ENCODE measurements around the gene BEST3. TPM values are rescaled to one million over a fixed set of nuclear protein-coding genes. Genes with fewer than 3 reads are reported as not detected.

The BEST3 gene
- total and polyA plus RNA-seq, 9 donors = 26.2 to 72.8 (median 45.0) TPM

- H3K4me3 ChIP-seq (ENCODE audit: low read length) = no peak overlapping the region
- DNase-seq = no peak
Observed at GRCh38 chr12:69653703-69654102, 45.4 kb downstream of the BEST3 start.

GRCh38 chr12:69651922-69652321, 47.2 kb downstream of the BEST3 start:
- no peak for DNase-seq
- H3K27ac ChIP-seq (ENCODE audit: low read length) = no peak overlapping the region
- 100% methylated on average over 3 of the region's 3 CpGs for WGBS (ENCODE audit: insufficient coverage)
- H3K4me1 ChIP-seq (ENCODE audit: control insufficient read depth, insufficient read depth, low read length) = peaks cover 3% of the 10 kb centered on the region
- no peaks in the 10 kb centered on the region for H3K9me3 ChIP-seq (replicated peaks; ENCODE audit: control insufficient read depth, low read depth, low read length)
- H3K4me3 ChIP-seq (ENCODE audit: low read length) = no peak overlapping the region
- no peaks in the 10 kb centered on the region for H3K27me3 ChIP-seq (ENCODE audit: control insufficient read depth, insufficient read depth, low read length)
- H3K36me3 ChIP-seq (ENCODE audit: control insufficient read depth, insufficient read depth, low read length) = no peaks in the 10 kb centered on the region

More at GRCh38 chr12:69653703-69654102, 45.4 kb downstream of the BEST3 start:
- 73% methylated on average over 2 of the region's 8 CpGs for WGBS (ENCODE audit: insufficient coverage)
- no peaks in the 10 kb centered on the region for H3K36me3 ChIP-seq (ENCODE audit: control insufficient read depth, insufficient read depth, low read length)
- no peak overlapping the region for H3K27ac ChIP-seq (ENCODE audit: low read length)
- H3K27me3 ChIP-seq (ENCODE audit: control insufficient read depth, insufficient read depth, low read length) = no peaks in the 10 kb centered on the region
- H3K4me1 ChIP-seq (ENCODE audit: control insufficient read depth, insufficient read depth, low read length) = peaks cover 3% of the 10 kb centered on the region
- no peaks in the 10 kb centered on the region for H3K9me3 ChIP-seq (replicated peaks; ENCODE audit: control insufficient read depth, low read depth, low read length)

GRCh38 chr12:69649529-69649928, 49.6 kb downstream of the BEST3 start:
- WGBS (ENCODE audit: insufficient coverage) = no CpG with 5 or more reads among the region's 4 CpGs
- H3K27ac ChIP-seq (ENCODE audit: low read length) = no peak overlapping the region
- no peaks in the 10 kb centered on the region for H3K9me3 ChIP-seq (replicated peaks; ENCODE audit: control insufficient read depth, low read depth, low read length)
- H3K27me3 ChIP-seq (ENCODE audit: control insufficient read depth, insufficient read depth, low read length) = no peaks in the 10 kb centered on the region
- DNase-seq = no peak
- H3K4me3 ChIP-seq (ENCODE audit: low read length) = no peak overlapping the region
- no peaks in the 10 kb centered on the region for H3K36me3 ChIP-seq (ENCODE audit: control insufficient read depth, insufficient read depth, low read length)
- H3K4me1 ChIP-seq (ENCODE audit: control insufficient read depth, insufficient read depth, low read length) = no peaks in the 10 kb centered on the region

GRCh38 chr12:69648476-69648875, 50.6 kb downstream of the BEST3 start:
- Histone ChIP-seq H3K36me3 (ENCODE audit: control insufficient read depth, insufficient read depth, low read length) (no peaks in the 10 kb centered on the region), H3K27me3 (ENCODE audit: control insufficient read depth, insufficient read depth, low read length) (no peaks in the 10 kb centered on the region), H3K9me3 (replicated peaks; ENCODE audit: control insufficient read depth, low read depth, low read length) (no peaks in the 10 kb centered on the region), H3K4me1 (ENCODE audit: control insufficient read depth, insufficient read depth, low read length) (no peaks in the 10 kb centered on the region), H3K4me3 (ENCODE audit: low read length) (no peak overlapping the region), H3K27ac (ENCODE audit: low read length) (no peak overlapping the region)
- 100% methylated on average over 1 of the region's 3 CpGs for WGBS (ENCODE audit: insufficient coverage)
- DNase-seq = peak; percentile 12

DNA sequence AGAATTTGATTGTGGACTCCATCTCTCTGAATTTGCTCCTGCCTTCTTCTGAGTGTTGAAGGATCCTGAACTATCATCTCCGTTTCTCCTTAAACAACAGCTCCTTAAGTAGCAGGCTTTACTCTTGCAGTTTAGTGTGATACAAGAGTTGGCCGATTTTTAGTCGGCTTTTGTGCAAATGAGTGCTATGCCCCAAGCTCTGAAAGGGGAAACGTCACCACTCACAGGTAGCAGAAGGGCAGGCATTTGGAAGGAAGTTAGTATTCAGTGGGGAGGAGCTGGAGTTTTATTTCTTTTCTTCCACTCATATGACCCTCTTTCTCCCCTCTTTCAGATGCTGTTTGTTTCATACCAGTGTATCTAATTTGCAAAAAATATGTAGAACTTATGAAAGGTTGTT, 51.9 kb downstream of the BEST3 start:
- no peak overlapping the region for H3K27ac ChIP-seq (ENCODE audit: low read length)
- no peaks in the 10 kb centered on the region for H3K9me3 ChIP-seq (replicated peaks; ENCODE audit: control insufficient read depth, low read depth, low read length)
- no peaks in the 10 kb centered on the region for H3K36me3 ChIP-seq (ENCODE audit: control insufficient read depth, insufficient read depth, low read length)
- no peaks in the 10 kb centered on the region for H3K4me1 ChIP-seq (ENCODE audit: control insufficient read depth, insufficient read depth, low read length)
- no peaks in the 10 kb centered on the region for H3K27me3 ChIP-seq (ENCODE audit: control insufficient read depth, insufficient read depth, low read length)
- H3K4me3 ChIP-seq (ENCODE audit: low read length) = no peak overlapping the region
- no CpG with 5 or more reads among the region's 4 CpGs for WGBS (ENCODE audit: insufficient coverage)
- no peak for DNase-seq

DNA sequence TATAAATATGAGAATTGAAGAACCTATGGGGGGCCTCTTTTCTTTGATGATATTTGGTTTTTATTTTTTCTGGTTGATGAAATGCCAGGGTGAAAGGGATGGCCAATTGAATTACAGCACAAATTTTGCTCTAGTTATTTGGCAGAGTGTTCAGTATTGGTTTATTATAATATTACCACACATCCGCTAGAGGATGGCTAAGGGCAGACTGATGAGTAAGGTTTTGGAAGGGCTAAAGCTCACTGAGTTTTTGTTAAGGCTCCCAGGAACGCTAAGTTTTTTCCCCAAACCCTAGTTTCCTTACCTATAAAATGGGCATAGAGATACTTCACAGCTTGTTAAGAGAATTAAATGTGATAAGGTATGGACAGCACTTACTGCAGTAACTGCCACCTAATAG, 54.1 kb downstream of the BEST3 start:
- no peak overlapping the region for H3K27ac ChIP-seq (ENCODE audit: low read length)
- H3K4me1 ChIP-seq (ENCODE audit: control insufficient read depth, insufficient read depth, low read length) = no peaks in the 10 kb centered on the region
- no peaks in the 10 kb centered on the region for H3K36me3 ChIP-seq (ENCODE audit: control insufficient read depth, insufficient read depth, low read length)
- H3K4me3 ChIP-seq (ENCODE audit: low read length) = no peak overlapping the region
- WGBS (ENCODE audit: insufficient coverage) = no CpG with 5 or more reads among the region's 2 CpGs
- no peak for DNase-seq
- H3K9me3 ChIP-seq (replicated peaks; ENCODE audit: control insufficient read depth, low read depth, low read length) = no peaks in the 10 kb centered on the region
- H3K27me3 ChIP-seq (ENCODE audit: control insufficient read depth, insufficient read depth, low read length) = no peaks in the 10 kb centered on the region

GRCh38 chr12:69644511-69644910, 54.6 kb downstream of the BEST3 start:
- Histone ChIP-seq H3K27ac (ENCODE audit: low read length) (no peak overlapping the region), H3K27me3 (ENCODE audit: control insufficient read depth, insufficient read depth, low read length) (no peaks in the 10 kb centered on the region), H3K9me3 (replicated peaks; ENCODE audit: control insufficient read depth, low read depth, low read length) (no peaks in the 10 kb centered on the region), H3K4me3 (ENCODE audit: low read length) (no peak overlapping the region), H3K36me3 (ENCODE audit: control insufficient read depth, insufficient read depth, low read length) (no peaks in the 10 kb centered on the region), H3K4me1 (ENCODE audit: control insufficient read depth, insufficient read depth, low read length) (no peaks in the 10 kb centered on the region)
- DNase-seq = peak; percentile 61

DNA sequence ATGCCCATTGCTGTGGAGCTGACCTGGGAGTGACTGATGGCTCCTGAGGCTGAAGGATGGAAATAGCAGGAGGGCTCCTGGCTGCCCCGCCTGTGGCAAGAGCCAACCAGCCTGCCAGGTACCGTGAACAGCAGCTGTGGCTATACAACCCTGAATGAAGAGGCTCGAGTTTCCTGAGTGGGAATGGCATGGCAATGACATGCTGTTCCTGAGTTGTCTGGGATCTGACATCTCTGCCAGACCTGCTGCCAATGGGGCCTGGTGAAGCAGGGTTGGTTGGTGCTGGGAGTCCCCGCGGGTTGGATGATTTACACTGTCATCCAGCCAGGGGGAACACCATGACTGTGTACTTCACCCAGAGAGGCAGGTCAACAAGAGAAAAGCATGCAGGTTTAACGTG, 56.6 kb downstream of the BEST3 start:
- Histone ChIP-seq H3K4me1 (ENCODE audit: control insufficient read depth, insufficient read depth, low read length) (no peaks in the 10 kb centered on the region), H3K4me3 (ENCODE audit: low read length) (no peak overlapping the region), H3K36me3 (ENCODE audit: control insufficient read depth, insufficient read depth, low read length) (no peaks in the 10 kb centered on the region), H3K27ac (ENCODE audit: low read length) (no peak overlapping the region), H3K27me3 (ENCODE audit: control insufficient read depth, insufficient read depth, low read length) (no peaks in the 10 kb centered on the region), H3K9me3 (replicated peaks; ENCODE audit: control insufficient read depth, low read depth, low read length) (no peaks in the 10 kb centered on the region)
- peak; percentile 16 for DNase-seq
- WGBS (ENCODE audit: insufficient coverage) = 67% methylated on average over 5 of the region's 6 CpGs

GRCh38 chr12:69641546-69641945, 57.6 kb downstream of the BEST3 start:
- no peaks in the 10 kb centered on the region for H3K4me1 ChIP-seq (ENCODE audit: control insufficient read depth, insufficient read depth, low read length)
- H3K9me3 ChIP-seq (replicated peaks; ENCODE audit: control insufficient read depth, low read depth, low read length) = no peaks in the 10 kb centered on the region
- no peak overlapping the region for H3K27ac ChIP-seq (ENCODE audit: low read length)
- no peaks in the 10 kb centered on the region for H3K27me3 ChIP-seq (ENCODE audit: control insufficient read depth, insufficient read depth, low read length)
- H3K4me3 ChIP-seq (ENCODE audit: low read length) = no peak overlapping the region
- DNase-seq = no peak
- H3K36me3 ChIP-seq (ENCODE audit: control insufficient read depth, insufficient read depth, low read length) = no peaks in the 10 kb centered on the region
- 91% methylated on average over 6 of the region's 7 CpGs for WGBS (ENCODE audit: insufficient coverage)

- no peaks in the 10 kb centered on the region for H3K4me1 ChIP-seq (ENCODE audit: control insufficient read depth, insufficient read depth, low read length)
- peak; percentile 54 for DNase-seq
- H3K27ac ChIP-seq (ENCODE audit: low read length) = no peak overlapping the region
- H3K27me3 ChIP-seq (ENCODE audit: control insufficient read depth, insufficient read depth, low read length) = no peaks in the 10 kb centered on the region
- 26% methylated on average over 5 of the region's 12 CpGs for WGBS (ENCODE audit: insufficient coverage)
- H3K9me3 ChIP-seq (replicated peaks; ENCODE audit: control insufficient read depth, low read depth, low read length) = no peaks in the 10 kb centered on the region
- H3K36me3 ChIP-seq (ENCODE audit: control insufficient read depth, insufficient read depth, low read length) = no peaks in the 10 kb centered on the region
- H3K4me3 ChIP-seq (ENCODE audit: low read length) = no peak overlapping the region
Observed at GRCh38 chr12:69639400-69640016, 59.6 kb downstream of the BEST3 start.

DNA sequence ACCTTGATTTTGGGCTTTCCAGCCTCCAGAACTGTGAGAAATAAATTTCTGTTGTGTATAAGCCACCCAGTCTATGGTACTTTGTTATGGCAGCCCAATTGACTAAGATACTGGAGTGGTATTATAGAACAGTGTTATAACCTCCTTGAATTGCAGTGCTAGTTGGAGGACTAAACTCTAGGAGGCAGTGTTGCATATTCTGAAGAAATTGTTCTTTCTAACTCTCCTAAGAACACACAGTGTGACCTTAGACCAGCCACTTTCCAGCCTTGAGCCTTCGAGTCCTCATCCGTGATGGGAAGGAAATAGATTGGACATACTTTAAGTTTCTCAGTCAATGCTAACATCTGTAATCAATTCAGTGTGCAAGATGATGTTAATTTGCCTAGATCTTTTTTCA, 66.0 kb downstream of the BEST3 start:
- Histone ChIP-seq H3K36me3 (ENCODE audit: control insufficient read depth, insufficient read depth, low read length) (no peaks in the 10 kb centered on the region), H3K4me3 (ENCODE audit: low read length) (no peak overlapping the region), H3K27me3 (ENCODE audit: control insufficient read depth, insufficient read depth, low read length) (no peaks in the 10 kb centered on the region), H3K4me1 (ENCODE audit: control insufficient read depth, insufficient read depth, low read length) (no peaks in the 10 kb centered on the region), H3K27ac (ENCODE audit: low read length) (no peak overlapping the region), H3K9me3 (replicated peaks; ENCODE audit: control insufficient read depth, low read depth, low read length) (no peaks in the 10 kb centered on the region)
- no peak for DNase-seq
- no CpG with 5 or more reads among the region's 2 CpGs for WGBS (ENCODE audit: insufficient coverage)

All from muscle of leg (tissue), 11 donors.